Right atrium auricular region (tissue), 2 donors: ENCODE data around the gene ADGRD1. TPM values are rescaled to one million over a fixed set of nuclear protein-coding genes. Genes with fewer than 3 reads are reported as not detected.

Experiments used
- DNase-seq: peaks from one replicate; pipeline ENCODE4 v3.0.0-alpha.2; 2019; ENCODE audit warnings: low spot score
- H3K27ac ChIP-seq, 2 donors: fragments of 200-600 bp; sonication (generic); 1 replicate in 1 of 2; 2 replicates in 1 of 2; pipeline ENCODE4 v1.5.1; 2016 to 2019
- H3K27me3 ChIP-seq, 2 donors: fragments of 200-600 bp; sonication (generic); one replicate each; pipeline versions ENCODE4 v1.5.1 to v1.6.0; 2017 to 2019
- H3K36me3 ChIP-seq: fragments of 200-600 bp; sonication (generic); one replicate; pipeline ENCODE4 v1.5.1; 2016
- H3K4me1 ChIP-seq, 2 donors: fragments of 200-600 bp; sonication (generic); one replicate each; pipeline versions ENCODE4 v1.5.1 to v1.6.0; 2017 to 2019
- H3K4me3 ChIP-seq, 2 donors: fragments of 200-600 bp; sonication (generic); 1 replicate in 1 of 2; 2 replicates in 1 of 2; pipeline ENCODE4 v1.5.1; 2017 to 2019; ENCODE audit warnings: mild to moderate bottlenecking in 1 of 2, moderate library complexity in 1 of 2
- H3K9me3 ChIP-seq, 2 donors: fragments of 200-600 bp; sonication (generic); one replicate each; pipeline ENCODE4 v1.5.1; 2019
- CTCF ChIP-seq, 2 donors: fragments of 200-600 bp; sonication (generic); IDR thresholded peaks; one replicate each; pipeline ENCODE4 v1.5.1; 2019; ENCODE audit warnings: antibody characterized with exemption in 2 of 2
- total RNA-seq, 2 donors: library from RNA; depleted of rRNA; stranded (reverse); fragments of >200 nt; gene quantifications; one replicate each; pipeline ENCODE4 v1.1.0, GENCODE V29; 2016

Gene ADGRD1
- total RNA-seq, 2 donors from 2014 or later = 120 to 168 TPM

- no peak overlapping the region for H3K27ac ChIP-seq
- TF ChIP-seq CTCF (IDR thresholded peaks at IDR 0.05) = no peak
- DNase-seq = peak; percentile 28
- H3K4me1 ChIP-seq = no peaks in the 10 kb centered on the region
- H3K27me3 ChIP-seq = no peaks in the 10 kb centered on the region
- no peak overlapping the region for H3K4me3 ChIP-seq
- H3K9me3 ChIP-seq = no peaks in the 10 kb centered on the region
- H3K36me3 ChIP-seq = no peaks in the 10 kb centered on the region
Observed at GRCh38 chr12:131188131-131189050, 234.7 kb downstream of the ADGRD1 start.

GRCh38 chr12:131189781-131190180 is 236.1 kb downstream of the ADGRD1 start:
- Histone ChIP-seq H3K27me3 (no peaks in the 10 kb centered on the region), H3K36me3 (no peaks in the 10 kb centered on the region), H3K4me1 (no peaks in the 10 kb centered on the region), H3K9me3 (no peaks in the 10 kb centered on the region), H3K27ac (no peak overlapping the region), H3K4me3 (no peak overlapping the region)
- no peak for TF ChIP-seq CTCF (IDR thresholded peaks at IDR 0.05)
- DNase-seq = peak; percentile 34

GRCh38 chr12:131190965-131191364 is 237.3 kb downstream of the ADGRD1 start:
- Histone ChIP-seq H3K4me3 (no peak overlapping the region), H3K9me3 (no peaks in the 10 kb centered on the region), H3K36me3 (no peaks in the 10 kb centered on the region), H3K27me3 (no peaks in the 10 kb centered on the region), H3K27ac (no peak overlapping the region), H3K4me1 (no peaks in the 10 kb centered on the region)
- no peak for DNase-seq
- no peak for TF ChIP-seq CTCF (IDR thresholded peaks at IDR 0.05)

Other genes with a start within 250 kb of the ADGRD1 start
- under 1 TPM in 1 of 2 donors, not detected in 1; 0.04 TPM for gene RIMBP2, start 237.6 kb upstream of the ADGRD1 start, total RNA-seq
- 10 to 100 TPM; 24.5 to 26.3 TPM for gene STX2, start 114.7 kb upstream of the ADGRD1 start, total RNA-seq
- gene RAN, start 81.8 kb upstream of the ADGRD1 start, total RNA-seq = 100 to 1,000 TPM; 122 to 156 TPM